Loucy (cell line): ENCODE data around the gene HDGF.

ENCODE experiments used
- EZH2phosphoT487 ChIP-seq: fragments of 200-600 bp; IDR thresholded peaks from 2 replicates; pipeline ENCODE4 v1.6.1; 2018; ENCODE audit warnings: antibody characterized with exemption, mild to moderate bottlenecking, moderate library complexity, borderline replicate concordance
- TF ChIP-seq, protein P1 (sequence below): fragments of 200-600 bp; sonication (generic); conservative IDR thresholded peaks from 2 replicates; pipeline ENCODE4 v1.5.1; 2014; ENCODE audit warnings: mild to moderate bottlenecking, antibody characterized with exemption, low read length

DNA sequence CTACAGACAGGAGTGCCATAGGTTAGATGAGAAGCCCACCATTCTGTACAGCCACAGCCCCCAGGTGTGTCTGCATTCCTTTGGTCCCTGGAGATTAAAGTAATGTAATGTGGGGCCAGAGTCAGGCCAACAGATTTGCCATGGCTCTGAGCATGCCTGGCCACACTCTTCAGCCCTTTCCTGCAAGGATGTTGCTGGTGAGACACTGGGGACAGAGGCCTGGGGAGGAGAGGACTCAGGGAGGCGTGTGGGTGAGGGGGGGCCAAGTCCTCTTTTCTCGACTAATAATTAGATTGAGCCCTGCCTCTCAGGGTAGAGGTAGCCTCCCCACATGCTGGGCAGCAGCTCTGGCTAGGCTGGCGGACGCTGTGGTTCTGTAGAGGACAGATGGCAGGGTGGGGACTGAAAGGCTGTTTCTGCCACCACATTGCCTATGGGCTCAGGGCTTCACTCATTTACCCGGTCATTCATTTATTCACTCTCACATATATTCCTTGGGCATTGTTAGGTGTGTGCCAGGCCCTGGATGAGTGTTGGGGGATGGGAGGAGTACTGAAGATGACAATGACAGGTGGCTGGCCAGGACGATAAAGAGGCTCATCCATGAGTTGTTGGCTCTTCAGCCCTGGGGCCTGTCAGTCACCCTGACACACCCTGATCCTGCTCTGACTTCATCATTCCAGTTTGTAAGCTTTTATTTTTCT is 8.8 kb upstream of the HDGF start:
- TF ChIP-seq, protein P1, sequence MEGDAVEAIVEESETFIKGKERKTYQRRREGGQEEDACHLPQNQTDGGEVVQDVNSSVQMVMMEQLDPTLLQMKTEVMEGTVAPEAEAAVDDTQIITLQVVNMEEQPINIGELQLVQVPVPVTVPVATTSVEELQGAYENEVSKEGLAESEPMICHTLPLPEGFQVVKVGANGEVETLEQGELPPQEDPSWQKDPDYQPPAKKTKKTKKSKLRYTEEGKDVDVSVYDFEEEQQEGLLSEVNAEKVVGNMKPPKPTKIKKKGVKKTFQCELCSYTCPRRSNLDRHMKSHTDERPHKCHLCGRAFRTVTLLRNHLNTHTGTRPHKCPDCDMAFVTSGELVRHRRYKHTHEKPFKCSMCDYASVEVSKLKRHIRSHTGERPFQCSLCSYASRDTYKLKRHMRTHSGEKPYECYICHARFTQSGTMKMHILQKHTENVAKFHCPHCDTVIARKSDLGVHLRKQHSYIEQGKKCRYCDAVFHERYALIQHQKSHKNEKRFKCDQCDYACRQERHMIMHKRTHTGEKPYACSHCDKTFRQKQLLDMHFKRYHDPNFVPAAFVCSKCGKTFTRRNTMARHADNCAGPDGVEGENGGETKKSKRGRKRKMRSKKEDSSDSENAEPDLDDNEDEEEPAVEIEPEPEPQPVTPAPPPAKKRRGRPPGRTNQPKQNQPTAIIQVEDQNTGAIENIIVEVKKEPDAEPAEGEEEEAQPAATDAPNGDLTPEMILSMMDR = no peak
- TF ChIP-seq EZH2phosphoT487 = no peak
